Activated T-helper 1 cell treated with anti-CD3 and anti-CD28 coated beads, Interleukin-2, amount 50 U/mL, for 16 hours (primary cell): ENCODE results near the gene ADORA3.

ENCODE experiments used
- DNase-seq, 2 donors: peaks; one replicate each; pipeline ENCODE4 v3.0.0-alpha.2; 2020; ENCODE audit warnings: low read depth in 1 of 2, low spot score in 1 of 2

ADORA3 gene

DNA sequence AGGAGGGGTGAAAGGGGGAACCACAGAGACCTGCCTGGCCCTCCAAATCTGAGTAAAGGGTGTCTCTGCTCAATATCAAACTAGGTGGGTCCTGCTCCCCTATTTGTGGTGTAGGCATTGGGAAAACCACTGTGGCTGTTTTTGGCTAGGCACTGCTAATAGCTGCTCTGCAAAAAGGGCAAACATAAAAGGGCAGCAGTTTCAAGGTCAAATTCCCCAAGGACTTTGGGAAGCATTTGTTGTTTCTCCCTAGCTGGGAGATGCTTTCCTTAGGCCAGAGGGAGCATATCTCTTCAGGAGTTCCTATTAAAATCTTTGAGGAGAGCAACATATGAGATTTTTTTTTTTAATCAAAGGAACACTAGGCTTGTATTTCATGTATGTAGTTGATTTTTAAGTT, 27.2 kb downstream of the ADORA3 start:
- DNase-seq = no peak

GRCh38 chr1:111475701-111476100, 27.7 kb downstream of the ADORA3 start:
- DNase-seq = no peak

GRCh38 chr1:111474521-111474920, 28.9 kb downstream of the ADORA3 start:
- no peak for DNase-seq

- DNase-seq = no peak
Observed at GRCh38 chr1:111474106-111474505, 29.3 kb downstream of the ADORA3 start.

DNA sequence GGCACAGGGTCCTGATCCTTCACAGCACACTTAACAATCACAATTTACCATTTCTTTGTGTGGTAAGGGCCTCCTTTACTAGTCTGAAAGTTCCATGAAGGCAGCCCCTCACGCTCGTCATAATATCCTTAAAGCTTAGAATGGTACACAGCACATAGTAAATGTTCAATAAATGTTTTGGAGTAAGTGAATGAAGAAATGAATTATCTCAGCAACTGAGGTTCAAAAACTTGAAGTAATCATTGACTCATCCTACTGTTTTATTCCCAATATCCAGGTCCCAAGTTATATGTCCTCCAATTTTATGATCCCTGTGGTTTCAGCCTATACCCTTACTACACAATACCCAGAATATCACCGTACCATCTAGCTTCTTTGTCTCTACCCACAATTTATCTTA, 31.9 kb downstream of the ADORA3 start:
- DNase-seq = no peak

DNA sequence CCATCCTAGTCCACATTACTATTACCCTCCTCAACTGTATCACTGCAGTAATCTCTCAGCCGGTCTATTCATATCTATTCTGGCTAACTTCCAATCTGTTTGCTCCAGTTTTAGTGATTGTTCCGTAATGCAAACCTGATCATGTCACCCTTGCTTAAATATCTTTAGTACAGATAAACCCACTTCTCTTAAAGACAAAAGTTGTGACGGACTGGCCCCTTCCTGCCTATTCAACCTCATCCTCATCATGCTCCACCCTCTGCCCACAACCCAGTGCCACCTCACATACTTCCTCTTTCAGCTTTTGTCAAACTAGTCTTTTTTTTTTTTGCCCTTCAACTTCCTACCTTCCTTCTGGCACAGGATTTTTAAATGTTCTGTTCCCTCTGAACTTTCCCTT, 32.4 kb downstream of the ADORA3 start:
- peak; percentile 30 to 31 for DNase-seq

GRCh38 chr1:111470596-111470995, 32.8 kb downstream of the ADORA3 start:
- DNase-seq = no peak

DNA sequence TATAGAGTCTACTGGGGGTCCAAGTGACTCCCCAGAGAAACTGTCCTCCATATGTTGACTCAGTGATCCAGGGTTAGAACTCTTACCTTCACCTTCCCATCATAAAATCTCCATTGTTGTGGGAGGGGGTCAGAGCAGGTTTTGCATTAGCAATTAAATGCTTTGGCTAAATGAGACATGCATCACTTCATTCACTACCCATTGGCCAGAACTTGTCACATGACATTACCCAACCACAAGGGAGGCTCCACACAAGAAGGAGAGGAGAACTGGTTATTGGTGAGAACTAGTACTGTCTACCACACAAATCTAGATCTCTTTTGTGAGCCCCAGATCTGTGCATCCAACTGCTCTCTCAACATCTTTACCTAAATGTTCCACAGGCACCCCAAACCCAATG, 33.9 kb downstream of the ADORA3 start:
- DNase-seq = no peak

GRCh38 chr1:111468717-111469100, 34.7 kb downstream of the ADORA3 start:
- DNase-seq = no peak

GRCh38 chr1:111467865-111468716, 35.3 kb downstream of the ADORA3 start:
- no peak for DNase-seq

DNA sequence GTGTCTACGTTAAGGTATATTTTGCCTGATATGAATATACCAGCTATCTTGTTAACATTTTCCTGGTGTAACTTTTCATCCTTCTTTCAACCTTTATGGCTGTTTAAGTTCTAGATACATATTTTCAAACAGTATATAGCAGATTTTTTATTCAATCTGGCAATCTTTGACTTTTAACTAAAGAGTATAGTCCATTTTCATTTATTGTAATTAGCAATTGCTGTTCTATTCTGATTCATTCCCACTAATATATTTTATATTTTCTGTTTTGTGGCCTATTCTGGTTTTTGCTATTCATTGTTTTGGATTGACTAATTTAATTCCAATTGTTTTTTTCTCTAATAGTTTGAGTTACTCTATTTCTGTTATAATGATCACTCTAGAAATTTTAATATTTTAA, 37.0 kb downstream of the ADORA3 start:
- no peak for DNase-seq

GRCh38 chr1:111465754-111466153, 37.7 kb downstream of the ADORA3 start:
- DNase-seq = no peak

GRCh38 chr1:111463029-111463683, 40.3 kb downstream of the ADORA3 start:
- no peak for DNase-seq

- DNase-seq = no peak
Observed at GRCh38 chr1:111462370-111463028, 40.9 kb downstream of the ADORA3 start.

DNA sequence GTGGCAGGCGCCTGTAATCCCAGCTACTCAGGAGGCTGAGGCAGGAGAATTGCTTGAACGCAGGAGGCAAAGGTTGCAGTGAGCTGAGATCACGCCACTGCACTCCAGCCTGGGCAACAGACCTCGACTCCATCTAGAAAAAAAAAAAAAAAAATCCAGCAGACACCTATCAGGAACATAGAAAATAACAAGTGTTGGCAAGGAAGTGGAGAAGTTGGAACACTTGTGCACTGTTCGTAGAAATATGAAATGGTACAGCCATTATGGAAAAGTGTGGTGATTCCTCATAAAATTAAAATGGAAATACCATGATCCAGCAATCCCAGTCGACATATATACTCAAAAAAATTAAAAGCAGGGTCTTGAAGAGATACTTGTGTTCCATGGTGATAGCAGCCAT, 41.7 kb downstream of the ADORA3 start:
- no peak for DNase-seq

DNA sequence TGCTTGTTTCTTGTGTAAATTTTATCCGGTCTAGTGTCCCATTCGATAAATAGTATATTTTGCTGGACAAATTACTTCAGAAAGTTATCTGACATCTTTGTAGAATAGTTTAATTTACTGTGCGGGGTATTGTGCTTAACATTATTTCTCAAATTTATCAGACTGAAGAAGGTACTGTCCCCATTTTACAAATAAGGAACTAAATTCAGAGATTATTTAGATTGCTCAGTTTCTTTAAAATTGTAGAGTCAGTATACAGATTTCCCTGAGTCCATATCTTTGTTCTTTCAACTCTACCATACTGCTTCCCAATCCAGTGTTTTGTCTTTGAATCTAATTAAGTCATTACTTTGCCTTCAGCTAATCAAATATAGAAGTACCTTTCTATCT, 47.8 kb downstream of the ADORA3 start:
- DNase-seq = no peak

- no peak for DNase-seq
Observed at GRCh38 chr1:111454859-111455641, 48.4 kb downstream of the ADORA3 start.

- no peak for DNase-seq
Observed at GRCh38 chr1:111453706-111454105, 49.7 kb downstream of the ADORA3 start.

GRCh38 chr1:111452581-111452980, 50.9 kb downstream of the ADORA3 start:
- DNase-seq = no peak

DNA sequence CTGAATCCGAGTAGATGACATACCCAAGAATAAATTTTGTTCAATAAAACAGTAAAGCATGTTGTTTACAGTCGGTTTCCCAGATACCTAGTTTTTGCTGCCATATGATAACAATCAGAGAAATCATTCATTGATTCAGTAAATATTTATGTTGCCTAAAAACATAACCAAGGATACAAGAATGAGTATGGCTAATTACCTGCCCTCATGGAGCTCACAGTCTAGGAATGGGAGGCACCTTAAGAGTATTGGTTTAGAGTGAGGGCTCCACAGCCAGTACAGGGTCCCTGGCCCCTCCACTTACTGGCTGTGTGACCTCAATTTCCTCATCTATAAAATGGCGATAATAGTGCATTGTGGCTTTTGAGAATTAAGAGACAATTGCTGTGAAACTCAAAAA, 53.2 kb downstream of the ADORA3 start:
- no peak for DNase-seq

- no peak for DNase-seq
Observed at GRCh38 chr1:111449703-111450017, 53.8 kb downstream of the ADORA3 start.
